ENCODE data around the gene TTYH2.
A peak's percentile ranks its signal among the peaks of the same experiment; 100 is the strongest.

Gene TTYH2

GRCh38 chr17:74296548-74296936 lies 83.2 kb downstream of the TTYH2 start:
- DNase-seq, result peak in 1 of 2 donors; percentile 42

GRCh38 chr17:74297941-74298340 lies 84.6 kb downstream of the TTYH2 start:
- peak in 1 of 2 donors; percentile 55 for DNase-seq

GRCh38 chr17:74298778-74299177 lies 85.4 kb downstream of the TTYH2 start:
- DNase-seq, result no peak

GRCh38 chr17:74299226-74300009 lies 86.0 kb downstream of the TTYH2 start:
- DNase-seq, result no peak

- no peak for DNase-seq
These were observed 89.9 kb downstream of the TTYH2 start for GRCh38 chr17:74303305-74303704.

GRCh38 chr17:74304184-74304583 lies 90.8 kb downstream of the TTYH2 start:
- DNase-seq, result no peak

- no peak for DNase-seq
These were observed 92.7 kb downstream of the TTYH2 start for GRCh38 chr17:74305865-74306654.

GRCh38 chr17:74307984-74308773 lies 94.8 kb downstream of the TTYH2 start:
- no peak for DNase-seq

GRCh38 chr17:74309902-74310301 lies 96.5 kb downstream of the TTYH2 start:
- no peak for DNase-seq

Data from stimulated activated CD4-positive, alpha-beta T cell treated with anti-CD3 and anti-CD28 coated beads, Interleukin-2, amount 100 ng/mL, for 24 hours (primary cell).